ENCODE results near the gene NOTCH4. TPM values are rescaled to one million over a fixed set of nuclear protein-coding genes. Genes with fewer than 3 reads are reported as not detected.

NOTCH4 gene
- total RNA-seq, 1 experiment from 2014 or later, result 2.3 TPM

DNA sequence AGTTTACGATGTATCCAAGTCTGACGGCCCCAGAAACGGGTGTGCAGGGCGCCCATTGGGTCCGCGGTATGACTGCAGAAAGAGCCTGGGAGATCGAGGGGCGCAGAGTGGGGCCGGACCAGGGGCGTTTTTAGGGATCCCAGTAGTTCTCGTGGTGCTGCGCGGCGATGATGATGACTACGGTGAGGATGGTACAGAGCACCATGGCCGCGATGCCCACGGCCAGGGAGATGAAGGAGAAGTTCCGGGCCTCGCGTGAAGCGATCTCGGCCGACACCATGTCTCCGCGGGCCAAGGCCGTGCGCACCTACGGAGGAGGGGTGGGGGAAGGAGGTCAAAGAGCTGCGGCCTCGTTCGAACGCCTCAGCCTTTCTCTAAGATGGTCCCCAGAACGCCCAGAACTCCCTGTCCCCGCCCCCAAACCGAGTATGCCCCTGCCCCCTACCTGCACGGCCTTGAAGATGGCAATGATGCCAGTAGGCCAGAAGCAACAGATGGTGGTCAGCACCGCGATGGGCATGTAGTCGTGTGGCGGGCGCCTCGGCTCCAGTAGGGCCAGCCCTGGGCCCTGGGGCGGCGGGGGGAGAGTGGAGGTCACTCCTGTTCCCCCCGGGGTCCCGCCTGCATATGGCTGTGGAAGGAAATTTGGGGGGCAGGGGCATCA lies 74.6 kb downstream of the NOTCH4 start:
- peak overlapping the region; percentile 81 for H3K4me2 ChIP-seq (ENCODE audit: insufficient read depth, insufficient read length, low read length)
- WGBS (ENCODE audit: extremely low coverage, insufficient read length, low lambda C conversion rate), result no CpG with 5 or more reads among the region's 47 CpGs

More for the DNA sequence above, 74.6 kb downstream of the NOTCH4 start:
- Mint-ChIP-seq H3K4me1 (peaks cover 39 to 62% of the 10 kb centered on the region in 2 experiments), H3K27ac (no peak overlapping the region; a peak in 2 of 7 replicates), H3K27me3 (ENCODE audit: low read depth) (peaks cover 4% of the 10 kb centered on the region), H3K9me3 (no peaks in the 10 kb centered on the region; a peak in 1 of 5 replicates), H3K36me3 (ENCODE audit: insufficient read depth in 1 of 3, low read depth in 3 of 3) (peaks cover 0 to 8% (median 3%) of the 10 kb centered on the region in 3 experiments; a peak in 2 of 7 replicates), H3K4me3 (peak overlapping the region in 1 of 2 experiments; percentile 53; a peak in 1 of 5 replicates)
- H3K27me3 ChIP-seq (ENCODE audit: insufficient read depth, low read length), result no peaks in the 10 kb centered on the region; the same call in 1 of the 2 replicates
- H3K27ac ChIP-seq (ENCODE audit: insufficient read length, low read depth, low read length), result no peak overlapping the region
- H2AK5ac ChIP-seq (ENCODE audit: insufficient read length, low read length), result no peak overlapping the region
- H2BK15ac ChIP-seq (ENCODE audit: low read depth, low read length), result no peak overlapping the region
- H3K23ac ChIP-seq (ENCODE audit: insufficient read length, low read depth, low read length), result no peak overlapping the region
- H2BK5ac ChIP-seq (ENCODE audit: insufficient read length, low read length), result no peak overlapping the region
- H4K5ac ChIP-seq (ENCODE audit: insufficient read length, low read depth, low read length), result no peak overlapping the region
- H3K14ac ChIP-seq (ENCODE audit: insufficient read depth, low read length), result 0 out of 2 replicates have a peak overlapping the region, but pooled peaks have one; percentile 14
- H3K4me1 ChIP-seq (ENCODE audit: insufficient read depth, low read length), result peaks cover 9% of the 10 kb centered on the region
- no peaks in the 10 kb centered on the region for H4K20me1 ChIP-seq (ENCODE audit: control insufficient read depth, insufficient read depth, insufficient read length)
- TF ChIP-seq, protein P1, sequence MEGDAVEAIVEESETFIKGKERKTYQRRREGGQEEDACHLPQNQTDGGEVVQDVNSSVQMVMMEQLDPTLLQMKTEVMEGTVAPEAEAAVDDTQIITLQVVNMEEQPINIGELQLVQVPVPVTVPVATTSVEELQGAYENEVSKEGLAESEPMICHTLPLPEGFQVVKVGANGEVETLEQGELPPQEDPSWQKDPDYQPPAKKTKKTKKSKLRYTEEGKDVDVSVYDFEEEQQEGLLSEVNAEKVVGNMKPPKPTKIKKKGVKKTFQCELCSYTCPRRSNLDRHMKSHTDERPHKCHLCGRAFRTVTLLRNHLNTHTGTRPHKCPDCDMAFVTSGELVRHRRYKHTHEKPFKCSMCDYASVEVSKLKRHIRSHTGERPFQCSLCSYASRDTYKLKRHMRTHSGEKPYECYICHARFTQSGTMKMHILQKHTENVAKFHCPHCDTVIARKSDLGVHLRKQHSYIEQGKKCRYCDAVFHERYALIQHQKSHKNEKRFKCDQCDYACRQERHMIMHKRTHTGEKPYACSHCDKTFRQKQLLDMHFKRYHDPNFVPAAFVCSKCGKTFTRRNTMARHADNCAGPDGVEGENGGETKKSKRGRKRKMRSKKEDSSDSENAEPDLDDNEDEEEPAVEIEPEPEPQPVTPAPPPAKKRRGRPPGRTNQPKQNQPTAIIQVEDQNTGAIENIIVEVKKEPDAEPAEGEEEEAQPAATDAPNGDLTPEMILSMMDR (conservative IDR thresholded peaks at IDR 0.05), result no peak
- H2BK20ac ChIP-seq (ENCODE audit: low read depth, low read length, poor library complexity, severe bottlenecking), result no peak overlapping the region
- H3K23me2 ChIP-seq (ENCODE audit: insufficient read length, low read depth, low read length, poor library complexity, severe bottlenecking), result peaks cover 35% of the 10 kb centered on the region
- no peak overlapping the region for H3T11ph ChIP-seq (ENCODE audit: low read length)
- no peak overlapping the region for H3K4ac ChIP-seq (ENCODE audit: low read depth, low read length)
- no peak overlapping the region for H4K8ac ChIP-seq (replicated peaks; ENCODE audit: insufficient read length, low read depth, low read length)
- no peak overlapping the region for H3K18ac ChIP-seq (ENCODE audit: insufficient read length, low read depth, low read length)
- no peak overlapping the region for H2BK120ac ChIP-seq (ENCODE audit: low read depth, low read length, poor library complexity, severe bottlenecking)
- H3K56ac ChIP-seq (ENCODE audit: insufficient read length, low read depth, low read length), result no peak overlapping the region
- H3K9me3 ChIP-seq (ENCODE audit: control insufficient read depth, low read depth, low read length), result no peaks in the 10 kb centered on the region
- H2BK12ac ChIP-seq (ENCODE audit: insufficient read length, low read depth, low read length), result no peak overlapping the region
- no peaks in the 10 kb centered on the region for H3K79me1 ChIP-seq (ENCODE audit: insufficient read depth, low read depth, low read length, poor library complexity, severe bottlenecking)
- no peak overlapping the region for H3K9ac ChIP-seq (ENCODE audit: extremely low read depth, insufficient read length, low read length)
- DNase-seq, result no peak
- H3K79me2 ChIP-seq (ENCODE audit: insufficient read depth, low read length), result no peaks in the 10 kb centered on the region
- H2AFZ ChIP-seq (ENCODE audit: low read length), result no peak overlapping the region
- H4K91ac ChIP-seq (ENCODE audit: insufficient read length, low read depth, low read length), result no peak overlapping the region

Measured in H9 (cell line).